ENCODE data around the gene TFB1M. TPM values are rescaled to one million over a fixed set of nuclear protein-coding genes. Genes with fewer than 3 reads are reported as not detected.
"Not testable (repeated sequence)": the region's sequence is repeated elsewhere in the genome, so short reads cannot be mapped to it uniquely, and the experiment has no call there.

TFB1M gene
- total RNA-seq, 2 donors from 2014 or later = 21.8 to 26.7 TPM

GRCh38 chr6:155252581-155252980 lies 61.7 kb downstream of the TFB1M start:
- intact Hi-C loops (cut with DNase I, micrococcal nuclease) = loop anchor here in 1 of 2 donors (10.0 kb wide), 1 partner anchor 318 kb away; no protein-coding TSS in a partner anchor
- ATAC-seq (no peak), DNase-seq (no peak)

GRCh38 chr6:155250701-155251381 lies 63.4 kb downstream of the TFB1M start:
- intact Hi-C loops (cut with DNase I, micrococcal nuclease) = loop anchor here in 1 of 2 donors (10.0 kb wide), 1 partner anchor 316 kb away; no protein-coding TSS in a partner anchor
- ATAC-seq (no peak), DNase-seq (no peak)

- peak; percentile 58 for ATAC-seq
- DNase-seq = peak; percentile 30 to 33
- intact Hi-C loops (cut with DNase I, micrococcal nuclease) = loop anchor here in 1 of 2 donors (2.0 kb wide), 1 partner anchor 74 kb away; no protein-coding TSS in a partner anchor
These were observed 66.0 kb downstream of the TFB1M start for GRCh38 chr6:155248008-155249001.

- DNase-seq (no peak), ATAC-seq (no peak)
- intact Hi-C loops (cut with DNase I, micrococcal nuclease) = loop anchor here in 1 of 2 donors (2.0 kb wide), 1 partner anchor 73 kb away; no protein-coding TSS in a partner anchor
These were observed 66.7 kb downstream of the TFB1M start for GRCh38 chr6:155247618-155248007.

GRCh38 chr6:155246825-155247224 lies 67.5 kb downstream of the TFB1M start:
- intact Hi-C loops (cut with DNase I, micrococcal nuclease) = no loop called here
- ATAC-seq (no peak), DNase-seq (no peak)

GRCh38 chr6:155245831-155246230 lies 68.5 kb downstream of the TFB1M start:
- DNase-seq (no peak), ATAC-seq (no peak)
- intact Hi-C loops (cut with DNase I, micrococcal nuclease) = no loop called here

GRCh38 chr6:155245193-155245592 lies 69.1 kb downstream of the TFB1M start:
- no peak for ATAC-seq
- no peak for DNase-seq
- intact Hi-C loops (cut with DNase I, micrococcal nuclease) = no loop called here

GRCh38 chr6:155244434-155244833 lies 69.8 kb downstream of the TFB1M start:
- intact Hi-C loops (cut with DNase I, micrococcal nuclease) = no loop called here
- DNase-seq (no peak), ATAC-seq (no peak)

GRCh38 chr6:155241966-155242365 lies 72.3 kb downstream of the TFB1M start:
- intact Hi-C loops (cut with DNase I, micrococcal nuclease) = no loop called here
- ATAC-seq (no peak), DNase-seq (no peak)

GRCh38 chr6:155240905-155241600 lies 73.2 kb downstream of the TFB1M start:
- intact Hi-C loops (cut with DNase I, micrococcal nuclease) = no loop called here
- ATAC-seq = no peak
- DNase-seq = no peak

- intact Hi-C loops (cut with DNase I, micrococcal nuclease) = no loop called here
- ATAC-seq = no peak
- DNase-seq = no peak
These were observed 76.7 kb downstream of the TFB1M start for GRCh38 chr6:155237613-155238012.

GRCh38 chr6:155235087-155235486 lies 79.2 kb downstream of the TFB1M start:
- DNase-seq = no peak
- no peak for ATAC-seq
- intact Hi-C loops (cut with DNase I, micrococcal nuclease) = no loop called here

- no peak for ATAC-seq
- intact Hi-C loops (cut with DNase I, micrococcal nuclease) = no loop called here
- no peak for DNase-seq
These were observed 79.6 kb downstream of the TFB1M start for GRCh38 chr6:155234687-155235086.

GRCh38 chr6:155234167-155234566 lies 80.1 kb downstream of the TFB1M start:
- DNase-seq (no peak), ATAC-seq (no peak)
- intact Hi-C loops (cut with DNase I, micrococcal nuclease) = no loop called here

GRCh38 chr6:155232848-155233247 lies 81.4 kb downstream of the TFB1M start:
- intact Hi-C loops (cut with DNase I, micrococcal nuclease) = no loop called here

GRCh38 chr6:155230975-155231374 lies 83.3 kb downstream of the TFB1M start:
- DNase-seq; intact Hi-C loops (cut with DNase I, micrococcal nuclease); ATAC-seq: not testable (repeated sequence)

More at GRCh38 chr6:155232848-155233247, 81.4 kb downstream of the TFB1M start:
- no peak for DNase-seq
- no peak for ATAC-seq

GRCh38 chr6:155228546-155229166 lies 85.6 kb downstream of the TFB1M start:
- intact Hi-C loops (cut with DNase I, micrococcal nuclease) = no loop called here
- DNase-seq = no peak
- no peak for ATAC-seq

GRCh38 chr6:155227046-155227445 lies 87.2 kb downstream of the TFB1M start:
- ATAC-seq = no peak
- no peak for DNase-seq
- intact Hi-C loops (cut with DNase I, micrococcal nuclease) = no loop called here

- intact Hi-C loops (cut with DNase I, micrococcal nuclease) = no loop called here
- no peak for ATAC-seq
These were observed 89.7 kb downstream of the TFB1M start for GRCh38 chr6:155224618-155225017.

More at GRCh38 chr6:155224618-155225017, 89.7 kb downstream of the TFB1M start:
- DNase-seq = no peak

All from left colon (tissue), 2 donors.